Mammary epithelial cell (primary cell): ENCODE data around the gene UBR1.

Experiments used
- EZH2 ChIP-seq: IDR thresholded peaks from 2 replicates; pipeline ENCODE4 v1.6.1; 2012; ENCODE audit warnings: low read length, inconsistent platforms, borderline replicate concordance
- TF ChIP-seq, protein P1 (sequence below), 2 donors: IDR thresholded peaks in 1 of 2; conservative IDR thresholded peaks in 1 of 2; 2 replicates each; pipeline ENCODE4 v1.5.1; 2011 to 2012; ENCODE audit warnings: inconsistent platforms in 2 of 2, low read length in 2 of 2, mild to moderate bottlenecking in 2 of 2, control low read depth in 1 of 2, low read depth in 1 of 2; ENCODE audit not compliant: insufficient read depth in 1 of 2; ENCODE audit errors: extremely low read depth in 1 of 2

DNA sequence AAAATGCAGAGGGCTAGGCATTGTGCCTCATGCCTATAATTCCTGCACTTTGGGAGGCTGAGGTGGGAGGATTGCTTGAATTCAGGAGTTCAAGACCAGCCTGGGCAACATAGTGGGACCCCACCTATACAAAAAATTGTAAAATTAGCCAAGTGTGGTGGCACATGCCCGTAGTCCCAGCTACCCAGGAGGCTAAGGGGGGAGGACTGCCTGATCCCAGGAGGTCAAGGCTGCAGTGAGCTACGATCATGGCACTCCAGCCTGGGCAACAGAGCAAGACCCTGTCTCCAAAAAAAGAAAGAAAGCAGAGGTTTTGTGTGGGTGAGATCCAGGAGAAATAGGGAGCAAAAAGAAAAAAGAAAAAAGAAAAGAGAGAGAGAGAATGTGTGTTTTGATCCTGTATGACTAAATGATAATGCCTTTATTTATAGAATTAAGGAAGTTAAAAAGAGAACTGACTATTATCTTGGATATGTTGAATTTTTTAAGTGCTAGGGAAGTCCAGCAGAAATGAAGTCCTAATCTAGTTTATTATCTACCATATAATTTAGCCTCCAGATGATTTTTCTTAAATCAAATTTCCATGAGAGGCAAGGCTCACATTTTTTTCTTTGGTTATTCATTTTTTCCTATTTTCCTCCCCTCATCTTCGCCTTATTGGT, 190.1 kb downstream of the UBR1 start:
- TF ChIP-seq, protein P1, sequence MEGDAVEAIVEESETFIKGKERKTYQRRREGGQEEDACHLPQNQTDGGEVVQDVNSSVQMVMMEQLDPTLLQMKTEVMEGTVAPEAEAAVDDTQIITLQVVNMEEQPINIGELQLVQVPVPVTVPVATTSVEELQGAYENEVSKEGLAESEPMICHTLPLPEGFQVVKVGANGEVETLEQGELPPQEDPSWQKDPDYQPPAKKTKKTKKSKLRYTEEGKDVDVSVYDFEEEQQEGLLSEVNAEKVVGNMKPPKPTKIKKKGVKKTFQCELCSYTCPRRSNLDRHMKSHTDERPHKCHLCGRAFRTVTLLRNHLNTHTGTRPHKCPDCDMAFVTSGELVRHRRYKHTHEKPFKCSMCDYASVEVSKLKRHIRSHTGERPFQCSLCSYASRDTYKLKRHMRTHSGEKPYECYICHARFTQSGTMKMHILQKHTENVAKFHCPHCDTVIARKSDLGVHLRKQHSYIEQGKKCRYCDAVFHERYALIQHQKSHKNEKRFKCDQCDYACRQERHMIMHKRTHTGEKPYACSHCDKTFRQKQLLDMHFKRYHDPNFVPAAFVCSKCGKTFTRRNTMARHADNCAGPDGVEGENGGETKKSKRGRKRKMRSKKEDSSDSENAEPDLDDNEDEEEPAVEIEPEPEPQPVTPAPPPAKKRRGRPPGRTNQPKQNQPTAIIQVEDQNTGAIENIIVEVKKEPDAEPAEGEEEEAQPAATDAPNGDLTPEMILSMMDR (conservative IDR thresholded peaks at IDR 0.05 in 1 of 2, IDR thresholded peaks at IDR 0.05 in 1 of 2; ENCODE audit: extremely low read depth in 1 of 2, insufficient read depth in 1 of 2, low read depth in 1 of 2, low read length in 2 of 2) = no peak
- no peak for TF ChIP-seq EZH2
